PFSK-1 (cell line): Measurements from ENCODE around the gene DGKZ.

Experiments
- FOXP2 ChIP-seq: optimal IDR thresholded peaks from 2 replicates; pipeline ENCODE3; 2011; ENCODE audit warnings: borderline replicate concordance, control low read depth, inconsistent platforms; ENCODE audit not compliant: insufficient read depth; ENCODE audit errors: extremely low read length, extremely low read depth
- POLR2AphosphoS5 ChIP-seq: IDR thresholded peaks from 2 replicates; pipeline ENCODE4 v1.6.1; 2012; ENCODE audit warnings: low read depth, mild to moderate bottlenecking, control low read depth, low read length, moderate library complexity
- REST ChIP-seq, 2 experiments: IDR thresholded peaks; 2 replicates each; pipeline versions ENCODE4 v1.6.1 to v1.8.0; 2011 to 2012; ENCODE audit warnings: low read depth in 2 of 2, low read length in 2 of 2, control low read depth in 1 of 2, inconsistent platforms in 1 of 2, mild to moderate bottlenecking in 1 of 2, moderate library complexity in 1 of 2; ENCODE audit not compliant: insufficient read depth in 1 of 2
- SIN3A ChIP-seq: IDR thresholded peaks from 2 replicates; pipeline ENCODE4 v1.6.1; 2012; ENCODE audit warnings: mild to moderate bottlenecking, low read length, moderate library complexity, borderline replicate concordance; ENCODE audit not compliant: insufficient read depth
- TAF1 ChIP-seq: IDR thresholded peaks from 2 replicates; pipeline ENCODE4 v1.6.1; 2012; ENCODE audit warnings: low read length, control low read depth, borderline replicate concordance; ENCODE audit not compliant: insufficient read depth

DNA sequence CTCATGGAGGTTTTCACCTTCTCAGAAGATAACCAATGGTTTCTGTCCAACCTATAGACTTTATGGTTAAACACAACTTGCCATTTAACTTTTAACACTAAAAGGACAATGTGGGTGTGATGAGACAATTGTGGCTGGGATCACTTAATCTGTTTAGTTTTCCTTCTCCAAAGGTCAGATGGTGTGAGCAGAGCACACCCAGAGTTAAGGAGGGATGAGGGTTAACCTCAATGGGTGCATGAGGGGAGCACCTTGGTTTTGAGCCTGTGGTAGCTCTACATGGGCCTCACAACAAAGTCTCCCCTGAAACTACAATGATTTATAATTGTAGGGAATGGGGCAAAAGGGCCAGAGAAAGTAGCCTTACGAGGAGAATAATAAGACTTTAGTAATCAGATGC is 73.2 kb downstream of the DGKZ start:
- TF ChIP-seq TAF1 (no peak), POLR2AphosphoS5 (no peak), REST (IDR thresholded peaks at IDR 0.05; ENCODE audit: insufficient read depth in 1 of 2, low read depth in 2 of 2, low read length in 2 of 2) (no peak), FOXP2 (no peak), SIN3A (no peak)
